ENCODE measurements around the gene HEPN1.
"Not testable (repeated sequence)": the region's sequence is repeated elsewhere in the genome, so short reads cannot be mapped to it uniquely, and the experiment has no call there.

The HEPN1 gene

DNA sequence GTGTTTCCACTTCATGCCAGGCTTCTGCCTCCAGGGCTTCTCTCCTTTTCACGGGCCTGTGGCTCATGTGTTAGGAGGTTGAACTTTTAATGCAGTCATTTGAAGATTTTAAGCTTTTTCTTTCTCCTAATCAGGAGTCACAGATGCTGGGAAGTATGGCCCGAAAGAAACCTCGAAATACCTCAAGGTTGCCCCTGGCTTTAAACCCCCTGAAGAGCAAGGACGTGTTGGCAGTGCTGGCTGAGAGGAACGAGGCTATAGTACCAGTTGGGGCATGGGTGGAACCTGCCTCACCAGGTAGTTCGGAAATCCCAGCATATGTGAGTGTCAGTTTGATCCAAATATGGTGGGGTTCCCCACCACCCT, 35.5 kb downstream of the HEPN1 start:
- Histone ChIP-seq H3K9me3 (ENCODE audit: insufficient read depth, low read length) (no peaks in the 10 kb centered on the region), H3F3A (ENCODE audit: insufficient read depth) (no peaks in the 10 kb centered on the region), H3K79me2 (ENCODE audit: insufficient read depth, low read length) (no peaks in the 10 kb centered on the region), H3K27me3 (ENCODE audit: low read length) (no peaks in the 10 kb centered on the region), H3K27ac (ENCODE audit: low read depth, low read length) (peak overlapping the region; percentile 44), H2AFZ (ENCODE audit: low read depth, low read length, severe bottlenecking) (peak overlapping the region; percentile 67), H4K20me1 (ENCODE audit: low read depth, low read length) (no peaks in the 10 kb centered on the region), H3K9ac (ENCODE audit: low read length) (peak overlapping the region; percentile 66), H3K36me3 (ENCODE audit: low read length) (no peaks in the 10 kb centered on the region), H3K4me2 (ENCODE audit: low read depth, low read length, poor library complexity, severe bottlenecking) (peak overlapping the region; percentile 90), H3K4me3 (ENCODE audit: insufficient read depth, low read length, poor library complexity, severe bottlenecking) (peak overlapping the region; percentile 56), H3K9me2 (replicated peaks; ENCODE audit: insufficient read depth, low read length) (no peaks in the 10 kb centered on the region)
- TF ChIP-seq EZH2phosphoT487 (conservative IDR thresholded peaks at IDR 0.05; ENCODE audit: low read length), result no peak
- TF ChIP-seq, protein P1, sequence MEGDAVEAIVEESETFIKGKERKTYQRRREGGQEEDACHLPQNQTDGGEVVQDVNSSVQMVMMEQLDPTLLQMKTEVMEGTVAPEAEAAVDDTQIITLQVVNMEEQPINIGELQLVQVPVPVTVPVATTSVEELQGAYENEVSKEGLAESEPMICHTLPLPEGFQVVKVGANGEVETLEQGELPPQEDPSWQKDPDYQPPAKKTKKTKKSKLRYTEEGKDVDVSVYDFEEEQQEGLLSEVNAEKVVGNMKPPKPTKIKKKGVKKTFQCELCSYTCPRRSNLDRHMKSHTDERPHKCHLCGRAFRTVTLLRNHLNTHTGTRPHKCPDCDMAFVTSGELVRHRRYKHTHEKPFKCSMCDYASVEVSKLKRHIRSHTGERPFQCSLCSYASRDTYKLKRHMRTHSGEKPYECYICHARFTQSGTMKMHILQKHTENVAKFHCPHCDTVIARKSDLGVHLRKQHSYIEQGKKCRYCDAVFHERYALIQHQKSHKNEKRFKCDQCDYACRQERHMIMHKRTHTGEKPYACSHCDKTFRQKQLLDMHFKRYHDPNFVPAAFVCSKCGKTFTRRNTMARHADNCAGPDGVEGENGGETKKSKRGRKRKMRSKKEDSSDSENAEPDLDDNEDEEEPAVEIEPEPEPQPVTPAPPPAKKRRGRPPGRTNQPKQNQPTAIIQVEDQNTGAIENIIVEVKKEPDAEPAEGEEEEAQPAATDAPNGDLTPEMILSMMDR (IDR thresholded peaks at IDR 0.05; ENCODE audit: insufficient read depth, low read length, poor library complexity, severe bottlenecking), result no peak

DNA sequence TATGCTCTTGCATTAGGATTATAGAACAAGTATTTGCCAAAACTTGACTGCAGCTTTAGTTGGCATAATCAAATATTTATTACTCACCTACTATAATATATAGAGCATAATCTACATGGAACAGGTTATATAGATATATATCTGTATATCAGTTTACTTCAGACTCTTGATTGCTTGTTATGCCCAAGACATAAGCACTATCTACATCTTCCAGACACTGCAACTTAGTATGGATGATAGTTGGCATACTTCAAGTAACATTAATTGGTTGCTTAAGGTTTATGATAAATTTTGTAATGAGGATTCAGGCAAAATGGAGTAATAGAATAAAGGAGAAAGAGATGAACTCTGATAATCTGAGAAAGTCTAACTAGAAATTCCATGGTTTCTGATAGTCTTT, 36.0 kb downstream of the HEPN1 start:
- peak overlapping the region; percentile 56 for H3K4me3 ChIP-seq (ENCODE audit: insufficient read depth, low read length, poor library complexity, severe bottlenecking)
- H3K27ac ChIP-seq (ENCODE audit: low read depth, low read length), result no peak overlapping the region

DNA sequence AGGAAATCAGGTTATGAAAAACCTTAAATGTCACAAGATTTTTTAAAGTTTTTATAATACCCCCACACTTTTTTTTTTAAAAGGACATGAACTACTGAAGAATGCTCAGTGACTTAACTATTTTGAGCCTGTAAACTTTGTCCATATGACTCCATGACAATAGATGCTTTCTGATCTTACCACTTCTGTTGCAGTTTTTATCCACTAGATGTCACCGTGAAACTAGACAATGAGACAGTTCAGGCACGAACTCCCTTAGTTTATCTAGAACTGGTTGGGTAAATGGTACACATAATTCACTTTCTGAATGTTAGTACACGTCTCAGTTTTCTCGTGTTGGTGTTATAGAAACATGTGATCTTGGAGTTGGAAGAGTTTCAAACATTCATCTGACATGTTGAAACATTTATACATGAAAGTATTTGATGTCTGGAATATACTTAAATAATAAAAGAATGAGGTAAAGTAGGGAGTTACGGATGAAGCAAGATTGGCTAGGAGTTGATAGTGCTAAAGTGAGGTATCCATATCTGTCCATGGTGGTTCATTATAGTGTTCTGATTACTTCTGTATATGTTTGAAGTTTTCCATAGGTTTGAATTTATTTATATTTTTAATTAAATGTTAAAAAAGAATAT, 43.0 kb downstream of the HEPN1 start:
- TF ChIP-seq EZH2phosphoT487 (conservative IDR thresholded peaks at IDR 0.05; ENCODE audit: low read length), result no peak
- TF ChIP-seq, protein P1 (IDR thresholded peaks at IDR 0.05; ENCODE audit: insufficient read depth, low read length, poor library complexity, severe bottlenecking), result peak; percentile 45
- no peak overlapping the region for H3K4me3 ChIP-seq (ENCODE audit: insufficient read depth, low read length, poor library complexity, severe bottlenecking)
- H3K79me2 ChIP-seq (ENCODE audit: insufficient read depth, low read length), result no peaks in the 10 kb centered on the region
- no peaks in the 10 kb centered on the region for H4K20me1 ChIP-seq (ENCODE audit: low read depth, low read length)
- no peaks in the 10 kb centered on the region for H3K9me3 ChIP-seq (ENCODE audit: insufficient read depth, low read length)
- no peaks in the 10 kb centered on the region for H3K36me3 ChIP-seq (ENCODE audit: low read length)
- H3K27ac ChIP-seq (ENCODE audit: low read depth, low read length), result no peak overlapping the region
- H2AFZ ChIP-seq (ENCODE audit: low read depth, low read length, severe bottlenecking), result no peak overlapping the region
- H3K9me2 ChIP-seq (replicated peaks; ENCODE audit: insufficient read depth, low read length), result no peaks in the 10 kb centered on the region
- no peaks in the 10 kb centered on the region for H3K27me3 ChIP-seq (ENCODE audit: low read length)
- no peak overlapping the region for H3K4me2 ChIP-seq (ENCODE audit: low read depth, low read length, poor library complexity, severe bottlenecking)
- H3K9ac ChIP-seq (ENCODE audit: low read length), result no peak overlapping the region
- no peaks in the 10 kb centered on the region for H3F3A ChIP-seq (ENCODE audit: insufficient read depth)

More for the DNA sequence above, 36.0 kb downstream of the HEPN1 start:
- no peaks in the 10 kb centered on the region for H3K36me3 ChIP-seq (ENCODE audit: low read length)
- no peaks in the 10 kb centered on the region for H4K20me1 ChIP-seq (ENCODE audit: low read depth, low read length)
- H3K27me3 ChIP-seq (ENCODE audit: low read length), result no peaks in the 10 kb centered on the region
- H2AFZ ChIP-seq (ENCODE audit: low read depth, low read length, severe bottlenecking), result no peak overlapping the region
- H3K79me2 ChIP-seq (ENCODE audit: insufficient read depth, low read length), result no peaks in the 10 kb centered on the region
- H3K9ac ChIP-seq (ENCODE audit: low read length), result peak overlapping the region; percentile 66
- H3K4me2 ChIP-seq (ENCODE audit: low read depth, low read length, poor library complexity, severe bottlenecking), result peak overlapping the region; percentile 90
- TF ChIP-seq, protein P1 (IDR thresholded peaks at IDR 0.05; ENCODE audit: insufficient read depth, low read length, poor library complexity, severe bottlenecking), result no peak
- TF ChIP-seq EZH2phosphoT487 (conservative IDR thresholded peaks at IDR 0.05; ENCODE audit: low read length), result no peak
- H3K9me3 ChIP-seq (ENCODE audit: insufficient read depth, low read length), result no peaks in the 10 kb centered on the region
- no peaks in the 10 kb centered on the region for H3K9me2 ChIP-seq (replicated peaks; ENCODE audit: insufficient read depth, low read length)
- H3F3A ChIP-seq (ENCODE audit: insufficient read depth), result no peaks in the 10 kb centered on the region

DNA sequence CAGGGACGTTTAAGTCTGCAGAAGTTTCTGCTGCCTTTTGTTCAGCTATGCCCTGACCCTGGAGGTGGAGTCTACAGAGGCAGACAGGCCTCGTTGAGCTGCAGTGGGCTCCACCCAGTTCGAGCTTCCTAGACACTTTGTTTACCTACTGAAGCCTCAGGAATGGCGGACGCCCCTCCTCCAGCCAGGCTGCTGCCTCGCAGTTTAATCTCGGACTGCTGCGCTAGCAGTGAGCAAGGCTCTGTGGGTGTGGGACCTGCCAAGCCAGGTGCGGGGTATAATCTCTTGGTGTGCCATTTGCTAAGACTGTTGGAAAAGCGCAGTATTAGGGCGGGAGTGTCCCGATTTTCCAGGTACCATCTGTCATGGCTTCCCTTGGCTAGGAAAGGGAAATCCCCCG, 49.1 kb downstream of the HEPN1 start:
- H3K27me3 ChIP-seq (ENCODE audit: low read length); H3K79me2 ChIP-seq (ENCODE audit: insufficient read depth, low read length); H3K9me3 ChIP-seq (ENCODE audit: insufficient read depth, low read length); H2AFZ ChIP-seq (ENCODE audit: low read depth, low read length, severe bottlenecking); H3K9ac ChIP-seq (ENCODE audit: low read length); H3K4me3 ChIP-seq (ENCODE audit: insufficient read depth, low read length, poor library complexity, severe bottlenecking); H4K20me1 ChIP-seq (ENCODE audit: low read depth, low read length); H3K27ac ChIP-seq (ENCODE audit: low read depth, low read length); H3K9me2 ChIP-seq (replicated peaks; ENCODE audit: insufficient read depth, low read length); H3K4me2 ChIP-seq (ENCODE audit: low read depth, low read length, poor library complexity, severe bottlenecking); H3K36me3 ChIP-seq (ENCODE audit: low read length); H3F3A ChIP-seq (ENCODE audit: insufficient read depth): not testable (repeated sequence)

All from SU-DHL-6 (cell line).